GM18861 (cell line): ENCODE measurements around the gene CFTR.
"Not testable (repeated sequence)": the region's sequence is repeated elsewhere in the genome, so short reads cannot be mapped to it uniquely, and the experiment has no call there.

Source experiments
- ATAC-seq: cut with Tn5 transposase; IDR thresholded peaks from one replicate; pipeline ENCODE4 v1.9.1; 2021; ENCODE audit not compliant: unreplicated experiment

Gene CFTR

DNA sequence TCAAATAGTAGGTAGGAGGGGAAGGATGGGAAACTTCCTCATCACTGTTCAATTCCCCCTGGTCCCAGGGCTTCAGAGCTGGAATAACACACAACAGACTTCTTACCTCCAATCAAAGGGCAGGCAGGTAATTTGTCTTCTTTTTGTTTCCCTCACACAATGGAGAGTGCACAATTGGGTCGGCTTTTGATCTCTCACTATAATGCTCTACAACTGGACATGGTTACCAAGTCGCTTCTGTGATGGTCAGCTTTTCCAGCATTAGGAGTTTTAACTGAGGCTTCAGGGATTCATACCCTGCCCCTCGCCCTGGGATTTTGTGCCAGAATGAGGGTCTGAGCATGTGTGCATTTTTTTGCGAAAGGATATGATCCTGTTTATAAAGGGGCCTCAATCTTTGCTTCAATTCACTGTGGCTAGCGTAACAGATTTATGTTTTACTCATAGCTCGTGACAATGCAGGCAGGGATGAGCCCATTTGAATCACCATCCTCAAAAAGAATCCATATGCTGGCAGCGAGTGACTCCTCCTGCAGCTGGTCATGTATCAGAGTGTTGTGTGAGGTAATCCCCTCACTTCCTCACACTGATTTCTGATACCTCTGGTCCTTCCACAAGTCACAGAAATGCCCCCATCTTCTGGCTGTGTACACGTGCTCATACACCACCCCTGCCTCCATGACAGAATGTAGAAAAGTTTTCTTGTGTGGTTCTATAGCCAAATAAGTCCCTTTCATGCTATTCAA lies 203.8 kb downstream of the CFTR start:
- ATAC-seq: no peak

GRCh38 chr7:117685795-117686194 lies 206.0 kb downstream of the CFTR start:
- ATAC-seq: no peak

DNA sequence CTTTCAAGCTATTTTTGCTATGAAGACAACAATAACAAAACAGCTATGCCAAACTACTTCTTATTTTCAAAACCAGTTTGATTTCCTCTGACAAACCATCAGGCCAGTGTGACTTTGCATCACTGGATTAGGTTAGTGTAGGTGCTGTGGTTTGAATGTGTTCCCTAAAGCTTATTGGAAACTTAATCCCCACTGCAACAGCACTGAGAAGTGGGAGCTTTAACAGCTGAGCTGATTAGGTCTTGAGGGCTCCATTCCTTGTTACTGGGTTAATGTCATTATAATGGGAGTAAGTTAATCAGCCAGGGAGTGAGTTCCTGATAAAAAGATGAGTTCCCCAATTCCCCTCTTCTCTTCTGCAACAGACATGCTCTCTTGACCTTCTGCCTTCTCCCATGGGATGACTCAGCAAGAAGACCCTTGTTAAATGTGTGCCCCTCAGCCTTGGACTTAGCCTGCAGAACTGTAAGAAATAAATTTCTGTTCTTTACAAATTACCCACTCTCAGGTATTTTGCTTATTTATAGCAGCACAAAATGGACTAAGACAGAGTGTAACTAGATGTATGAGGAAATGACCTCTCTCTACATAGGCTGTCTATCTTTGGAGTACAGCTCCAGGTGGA lies 206.6 kb downstream of the CFTR start:
- ATAC-seq: no peak

GRCh38 chr7:117688126-117688525 lies 208.3 kb downstream of the CFTR start:
- no peak for ATAC-seq

GRCh38 chr7:117689406-117689805 lies 209.6 kb downstream of the CFTR start:
- no peak for ATAC-seq

DNA sequence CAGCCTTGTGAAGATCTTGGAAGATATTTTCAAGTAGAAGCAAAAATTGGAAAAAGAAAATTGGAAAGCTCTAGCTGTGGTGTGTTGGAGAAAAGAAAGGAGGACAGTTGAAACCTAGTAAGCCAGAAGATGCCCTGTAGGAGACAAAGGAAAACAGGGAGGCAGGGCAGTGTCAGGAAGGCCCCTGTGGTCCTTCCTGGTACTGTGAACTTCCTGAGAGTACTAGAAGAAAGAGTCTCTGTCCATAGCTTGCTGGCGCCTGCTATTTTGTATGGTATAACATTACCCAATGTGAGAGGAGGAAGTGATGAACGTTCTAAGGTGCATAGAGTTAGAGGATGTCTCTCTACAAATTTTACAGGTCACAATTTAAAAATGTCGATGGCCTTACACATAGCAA lies 210.3 kb downstream of the CFTR start:
- no peak for ATAC-seq

GRCh38 chr7:117692338-117692737 lies 212.5 kb downstream of the CFTR start:
- no peak for ATAC-seq

- no peak for ATAC-seq
Observed at GRCh38 chr7:117698018-117698417, 218.2 kb downstream of the CFTR start.

- ATAC-seq: no peak
Observed at GRCh38 chr7:117704063-117704462, 224.2 kb downstream of the CFTR start.

DNA sequence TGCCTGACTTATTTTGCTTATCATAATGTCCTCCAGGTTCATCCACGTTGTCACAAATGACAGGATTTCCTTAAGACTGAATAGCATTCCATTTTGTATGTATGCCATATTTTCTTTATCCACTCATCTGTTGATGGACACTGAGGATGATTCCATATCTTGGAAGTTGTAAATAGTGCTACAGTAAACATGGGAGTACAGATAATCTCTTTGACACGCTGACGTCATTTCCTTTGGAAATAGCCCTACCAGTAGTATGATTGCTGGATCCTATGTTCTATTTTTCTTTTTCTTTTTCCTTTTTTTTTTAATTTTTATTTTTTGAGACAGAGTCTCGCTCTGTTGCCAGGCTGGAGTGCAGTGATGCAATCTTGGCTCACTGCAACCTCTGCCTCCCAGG lies 225.8 kb downstream of the CFTR start:
- ATAC-seq: no peak

DNA sequence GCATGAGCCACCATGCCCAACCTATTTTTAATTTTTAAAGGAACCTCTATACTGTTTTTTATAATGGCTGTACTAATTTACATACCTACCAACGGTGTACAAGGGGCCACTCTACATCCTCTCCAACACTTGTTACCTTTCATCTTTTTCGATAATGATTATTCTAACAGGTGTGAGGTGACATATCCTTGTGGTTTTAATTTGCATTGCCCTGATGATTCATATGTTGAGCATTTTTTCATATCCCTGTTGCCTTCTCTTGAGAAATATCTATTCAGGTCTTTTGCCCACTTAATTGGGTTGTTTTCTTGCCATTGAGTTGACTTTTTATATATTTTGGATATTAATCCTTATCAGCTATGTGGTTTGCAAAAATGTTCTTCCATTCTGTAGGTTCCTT lies 226.4 kb downstream of the CFTR start:
- no peak for ATAC-seq

DNA sequence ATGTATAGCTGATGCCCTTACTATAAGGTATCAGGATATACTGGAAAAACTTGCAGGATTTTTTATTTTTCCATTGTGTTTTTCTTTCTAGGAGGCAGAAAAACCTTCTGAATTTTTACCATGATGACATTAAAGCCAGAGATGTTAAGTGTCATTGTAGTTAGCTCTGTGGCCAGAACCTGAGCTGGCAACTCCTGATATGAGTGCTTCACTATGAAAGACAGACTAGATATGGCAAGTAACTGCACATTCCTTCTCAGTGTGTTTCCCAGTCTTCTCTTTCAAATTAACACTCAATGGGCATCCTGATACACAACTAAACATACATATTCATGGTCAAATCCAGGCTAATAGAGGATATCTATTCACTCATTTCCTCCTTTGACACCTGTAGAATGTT lies 227.3 kb downstream of the CFTR start:
- no peak for ATAC-seq

DNA sequence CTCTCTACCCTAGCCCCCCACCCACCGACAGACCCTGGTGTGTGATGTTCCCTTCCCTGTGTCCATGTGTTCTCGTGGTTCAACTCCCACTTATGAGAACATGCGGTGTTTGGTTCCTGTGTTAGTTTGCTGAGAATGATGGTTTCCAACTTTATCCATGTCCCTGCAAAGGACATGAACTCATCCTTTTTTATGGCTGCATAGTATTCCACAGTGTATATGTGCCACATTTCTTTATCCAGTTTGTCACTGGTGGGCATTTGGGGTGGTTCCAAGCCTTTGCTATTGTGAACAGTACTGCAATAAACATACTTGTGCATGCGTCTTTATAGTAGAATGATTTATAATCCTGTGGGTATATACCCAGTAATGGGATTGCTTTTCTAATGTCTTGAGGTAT lies 228.3 kb downstream of the CFTR start:
- not testable (repeated sequence) for ATAC-seq

- ATAC-seq: no peak
Observed at GRCh38 chr7:117711556-117711955, 231.7 kb downstream of the CFTR start.

- ATAC-seq: peak; percentile 96
Observed at GRCh38 chr7:117715784-117716445, 236.1 kb downstream of the CFTR start.

DNA sequence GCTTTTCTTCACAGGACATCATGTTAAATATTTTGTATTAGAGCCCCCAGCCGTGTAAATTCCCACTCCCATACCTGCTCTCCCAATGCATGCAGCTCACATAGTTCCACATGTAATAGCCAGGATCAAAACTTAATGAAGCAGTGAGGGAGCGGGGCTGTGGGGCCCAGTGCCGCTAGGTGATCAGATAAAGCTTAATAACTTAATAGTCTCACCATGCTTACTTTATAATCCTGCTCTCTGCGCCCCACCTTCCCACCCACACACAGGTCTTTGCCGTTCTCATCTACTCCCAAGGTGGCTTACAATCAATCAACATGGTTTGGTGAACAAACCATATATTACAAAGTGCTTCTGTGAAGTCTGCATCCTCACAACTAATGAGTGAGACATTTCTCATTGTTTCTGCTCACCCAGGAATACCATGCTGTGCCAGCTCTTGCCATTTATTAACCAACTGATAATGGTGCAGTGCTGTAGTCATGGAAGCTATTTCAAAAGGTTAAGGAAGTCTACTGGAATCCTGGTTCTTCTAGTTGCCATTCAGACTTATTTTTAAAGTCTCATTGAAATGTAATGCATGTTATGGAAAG lies 237.0 kb downstream of the CFTR start:
- ATAC-seq: no peak

DNA sequence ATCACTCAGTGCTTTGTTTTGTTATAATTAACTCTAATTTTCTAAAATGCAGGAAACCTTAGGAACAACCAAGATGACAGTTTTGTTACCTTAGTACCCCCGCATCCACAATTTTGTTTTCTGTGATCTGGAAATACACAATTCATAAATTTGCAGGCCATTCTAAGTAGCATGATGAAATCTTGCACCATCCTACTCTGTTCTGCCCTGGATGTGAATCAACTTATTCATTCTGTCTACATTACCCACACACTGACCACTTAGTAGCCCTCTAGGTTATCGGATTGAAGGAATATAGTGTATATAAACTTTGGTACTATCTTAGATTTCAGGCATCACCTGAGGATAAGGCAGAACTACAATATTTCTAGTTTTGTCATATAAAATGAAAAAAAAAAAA lies 237.5 kb downstream of the CFTR start:
- ATAC-seq: no peak
